ENCODE measurements around the gene MAPK8IP3.

DNA sequence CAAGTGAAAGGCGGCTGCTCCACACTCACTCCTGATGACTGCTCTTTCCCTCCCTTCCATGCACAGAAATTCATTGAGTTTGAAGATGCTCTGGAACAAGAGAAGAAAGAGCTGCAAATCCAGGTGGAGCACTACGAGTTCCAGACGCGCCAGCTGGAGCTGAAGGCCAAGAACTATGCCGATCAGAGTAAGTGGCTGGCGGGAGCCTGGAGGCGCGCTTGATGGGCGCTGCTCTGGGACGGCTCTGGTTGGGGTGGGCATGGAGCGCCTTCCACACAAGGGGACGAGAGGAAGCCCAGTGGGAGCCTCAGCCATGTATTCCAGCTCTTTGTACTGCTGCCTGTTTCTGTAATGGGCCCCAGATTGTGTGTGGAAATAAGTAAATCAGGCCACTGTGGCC, 18.5 kb downstream of the MAPK8IP3 start:
- TF ChIP-seq POLR2AphosphoS5 (IDR thresholded peaks at IDR 0.05; ENCODE audit: low read depth) (no peak), GABPA (IDR thresholded peaks at IDR 0.05; ENCODE audit: low read depth) (no peak)
- TF ChIP-seq, protein P1, sequence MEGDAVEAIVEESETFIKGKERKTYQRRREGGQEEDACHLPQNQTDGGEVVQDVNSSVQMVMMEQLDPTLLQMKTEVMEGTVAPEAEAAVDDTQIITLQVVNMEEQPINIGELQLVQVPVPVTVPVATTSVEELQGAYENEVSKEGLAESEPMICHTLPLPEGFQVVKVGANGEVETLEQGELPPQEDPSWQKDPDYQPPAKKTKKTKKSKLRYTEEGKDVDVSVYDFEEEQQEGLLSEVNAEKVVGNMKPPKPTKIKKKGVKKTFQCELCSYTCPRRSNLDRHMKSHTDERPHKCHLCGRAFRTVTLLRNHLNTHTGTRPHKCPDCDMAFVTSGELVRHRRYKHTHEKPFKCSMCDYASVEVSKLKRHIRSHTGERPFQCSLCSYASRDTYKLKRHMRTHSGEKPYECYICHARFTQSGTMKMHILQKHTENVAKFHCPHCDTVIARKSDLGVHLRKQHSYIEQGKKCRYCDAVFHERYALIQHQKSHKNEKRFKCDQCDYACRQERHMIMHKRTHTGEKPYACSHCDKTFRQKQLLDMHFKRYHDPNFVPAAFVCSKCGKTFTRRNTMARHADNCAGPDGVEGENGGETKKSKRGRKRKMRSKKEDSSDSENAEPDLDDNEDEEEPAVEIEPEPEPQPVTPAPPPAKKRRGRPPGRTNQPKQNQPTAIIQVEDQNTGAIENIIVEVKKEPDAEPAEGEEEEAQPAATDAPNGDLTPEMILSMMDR (IDR thresholded peaks at IDR 0.05; ENCODE audit: insufficient read depth, low read length), result no peak
